HG03045 (cell line): Measurements from ENCODE around the gene KPNA4.

Experiments
- ATAC-seq: cut with Tn5 transposase; IDR thresholded peaks from one replicate; pipeline ENCODE4 v1.9.1; 2021; ENCODE audit warnings: mild to moderate bottlenecking, moderate library complexity; ENCODE audit not compliant: unreplicated experiment

KPNA4 gene

GRCh38 chr3:160501325-160501724 lies 64.0 kb downstream of the KPNA4 start:
- no peak for ATAC-seq

GRCh38 chr3:160498202-160498601 lies 67.2 kb downstream of the KPNA4 start:
- ATAC-seq = no peak

GRCh38 chr3:160490166-160490565 lies 75.2 kb downstream of the KPNA4 start:
- ATAC-seq = no peak

GRCh38 chr3:160486459-160486869 lies 78.9 kb downstream of the KPNA4 start:
- no peak for ATAC-seq

GRCh38 chr3:160482796-160483195 lies 82.6 kb downstream of the KPNA4 start:
- no peak for ATAC-seq

GRCh38 chr3:160481856-160482255 lies 83.5 kb downstream of the KPNA4 start:
- no peak for ATAC-seq

GRCh38 chr3:160480931-160481330 lies 84.4 kb downstream of the KPNA4 start:
- ATAC-seq = no peak

GRCh38 chr3:160479376-160479775 lies 86.0 kb downstream of the KPNA4 start:
- no peak for ATAC-seq

- ATAC-seq = no peak
These were observed 87.0 kb downstream of the KPNA4 start for GRCh38 chr3:160478338-160478737.

- no peak for ATAC-seq
These were observed 87.6 kb downstream of the KPNA4 start for GRCh38 chr3:160477750-160478149.

- ATAC-seq = no peak
These were observed 89.5 kb downstream of the KPNA4 start for GRCh38 chr3:160475884-160476283.

GRCh38 chr3:160475153-160475552 lies 90.2 kb downstream of the KPNA4 start:
- no peak for ATAC-seq

GRCh38 chr3:160474416-160474838 lies 90.9 kb downstream of the KPNA4 start:
- no peak for ATAC-seq

- ATAC-seq = no peak
These were observed 91.4 kb downstream of the KPNA4 start for GRCh38 chr3:160473978-160474377.

- no peak for ATAC-seq
These were observed 92.2 kb downstream of the KPNA4 start for GRCh38 chr3:160473221-160473620.

GRCh38 chr3:160472344-160472743 lies 93.0 kb downstream of the KPNA4 start:
- no peak for ATAC-seq

- ATAC-seq = no peak
These were observed 93.5 kb downstream of the KPNA4 start for GRCh38 chr3:160471892-160472291.

GRCh38 chr3:160470181-160470580 lies 95.2 kb downstream of the KPNA4 start:
- no peak for ATAC-seq

- no peak for ATAC-seq
These were observed 100.4 kb downstream of the KPNA4 start for GRCh38 chr3:160464971-160465370.

- ATAC-seq = no peak
These were observed 101.0 kb downstream of the KPNA4 start for GRCh38 chr3:160464321-160464720.

- no peak for ATAC-seq
These were observed 105.3 kb downstream of the KPNA4 start for GRCh38 chr3:160460033-160460432.

GRCh38 chr3:160459450-160459970 lies 105.9 kb downstream of the KPNA4 start:
- ATAC-seq = no peak

GRCh38 chr3:160458151-160458550 lies 107.2 kb downstream of the KPNA4 start:
- no peak for ATAC-seq
